DND-41 (cell line): ENCODE data around the gene CNIH1.
"Not testable (repeated sequence)": the region's sequence is repeated elsewhere in the genome, so short reads cannot be mapped to it uniquely, and the experiment has no call there.

Experiments used
- ATAC-seq: fragments of 200-7000 bp; cut with Tn5 transposase; 3 replicates; pipeline ENCODE4 v1.9.1; 2021; ENCODE audit warnings: low read depth; ENCODE audit not compliant: insufficient read depth
- DNase-seq: peaks from one replicate; pipeline ENCODE4 v3.0.0-alpha.2; 2020
- H2AFZ ChIP-seq: 2 replicates; pipeline ENCODE4 v1.6.0; 2012; ENCODE audit warnings: low read depth, low read length
- H3K27ac ChIP-seq: 2 replicates; pipeline ENCODE4 v1.5.1; 2012; ENCODE audit warnings: low read length, inconsistent platforms
- H3K27me3 ChIP-seq: fragments of 200-600 bp; sonication (generic); 2 replicates; pipeline ENCODE4 v1.6.0; 2012; ENCODE audit warnings: low read length, mild to moderate bottlenecking, inconsistent platforms; ENCODE audit not compliant: insufficient read depth, poor library complexity
- H3K36me3 ChIP-seq: 2 replicates; pipeline ENCODE4 v1.5.1; 2012; ENCODE audit warnings: low read length, inconsistent platforms; ENCODE audit not compliant: insufficient read depth
- H3K4me1 ChIP-seq: 2 replicates; pipeline ENCODE4 v1.5.1; 2012; ENCODE audit warnings: mild to moderate bottlenecking, low read length; ENCODE audit not compliant: insufficient read depth
- H3K4me2 ChIP-seq: 2 replicates; pipeline ENCODE4 v1.6.0; 2012; ENCODE audit warnings: mild to moderate bottlenecking, moderate library complexity, low read length, inconsistent platforms; ENCODE audit not compliant: insufficient read depth
- H3K4me3 ChIP-seq, 2 experiments: fragments of 200-600 bp in 1 of 2; shearing (Covaris generic) in 1 of 2; 2 replicates each; pipeline ENCODE4 v1.5.1; 2012 to 2016; ENCODE audit warnings: inconsistent platforms in 2 of 2, low read length in 2 of 2, mild to moderate bottlenecking in 2 of 2, low read depth in 1 of 2, moderate library complexity in 1 of 2
- H3K79me2 ChIP-seq: 2 replicates; pipeline ENCODE4 v1.6.0; 2012; ENCODE audit warnings: low read length, inconsistent platforms; ENCODE audit not compliant: insufficient read depth
- H3K9ac ChIP-seq: 2 replicates; pipeline ENCODE4 v1.6.0; 2012; ENCODE audit warnings: low read depth, mild to moderate bottlenecking, inconsistent platforms, low read length, moderate library complexity
- H3K9me3 ChIP-seq: 2 replicates; pipeline ENCODE4 v1.5.1; 2012; ENCODE audit warnings: low read length, moderate library complexity, mild to moderate bottlenecking, inconsistent platforms; ENCODE audit not compliant: insufficient read depth, severe bottlenecking
- H4K20me1 ChIP-seq: 2 replicates; pipeline ENCODE4 v1.6.0; 2012; ENCODE audit warnings: low read length; ENCODE audit not compliant: insufficient read depth
- CTCF ChIP-seq: IDR thresholded peaks from 2 replicates; pipeline ENCODE4 v1.5.1; 2012; ENCODE audit warnings: borderline replicate concordance, low read length, moderate library complexity, mild to moderate bottlenecking; ENCODE audit not compliant: poor library complexity, severe bottlenecking; ENCODE audit errors: extremely low read depth
- EZH2 ChIP-seq: IDR thresholded peaks from 3 replicates; pipeline ENCODE4 v1.6.1; 2012; ENCODE audit warnings: borderline replicate concordance, low read depth, mild to moderate bottlenecking, moderate library complexity, low read length, inconsistent platforms; ENCODE audit not compliant: severe bottlenecking

CNIH1 gene

GRCh38 chr14:54385556-54385955, 55.6 kb downstream of the CNIH1 start:
- Histone ChIP-seq H4K20me1 (no peaks in the 10 kb centered on the region), H3K27me3 (no peaks in the 10 kb centered on the region), H3K9me3 (no peaks in the 10 kb centered on the region), H3K9ac (no peak overlapping the region), H3K4me2 (no peak overlapping the region), H3K4me1 (no peaks in the 10 kb centered on the region), H3K36me3 (no peaks in the 10 kb centered on the region), H3K79me2 (no peaks in the 10 kb centered on the region), H2AFZ (no peak overlapping the region), H3K27ac (no peak overlapping the region), H3K4me3 (no peak overlapping the region)
- no peak for TF ChIP-seq CTCF
- TF ChIP-seq EZH2, result no peak
- ATAC-seq (no peak), DNase-seq (no peak)

- ATAC-seq (no peak), DNase-seq (no peak)
- Histone ChIP-seq H3K4me2 (no peak overlapping the region), H3K9me3 (no peaks in the 10 kb centered on the region), H3K27me3 (no peaks in the 10 kb centered on the region), H3K9ac (no peak overlapping the region), H3K27ac (no peak overlapping the region), H3K36me3 (no peaks in the 10 kb centered on the region), H3K79me2 (no peaks in the 10 kb centered on the region), H4K20me1 (no peaks in the 10 kb centered on the region), H3K4me1 (no peaks in the 10 kb centered on the region), H3K4me3 (no peak overlapping the region), H2AFZ (no peak overlapping the region)
- TF ChIP-seq CTCF (no peak), EZH2 (no peak)
Measured at GRCh38 chr14:54383835-54384234, 57.3 kb downstream of the CNIH1 start.

GRCh38 chr14:54381821-54382220, 59.4 kb downstream of the CNIH1 start:
- Histone ChIP-seq H3K9ac (no peak overlapping the region), H3K4me3 (no peak overlapping the region), H3K79me2 (no peaks in the 10 kb centered on the region), H4K20me1 (no peaks in the 10 kb centered on the region), H3K27ac (no peak overlapping the region), H3K4me2 (no peak overlapping the region), H3K27me3 (no peaks in the 10 kb centered on the region), H2AFZ (no peak overlapping the region), H3K9me3 (no peaks in the 10 kb centered on the region), H3K4me1 (no peaks in the 10 kb centered on the region), H3K36me3 (no peaks in the 10 kb centered on the region)
- DNase-seq, result no peak
- ATAC-seq, result no peak
- no peak for TF ChIP-seq EZH2
- TF ChIP-seq CTCF, result no peak

- H3K4me2 ChIP-seq, H3K4me3 ChIP-seq: not testable (repeated sequence)
Measured at GRCh38 chr14:54380558-54380957, 60.6 kb downstream of the CNIH1 start.

GRCh38 chr14:54378893-54379292, 62.3 kb downstream of the CNIH1 start:
- not testable (repeated sequence) for H3K79me2 ChIP-seq, ATAC-seq, H3K27ac ChIP-seq, H3K4me1 ChIP-seq, DNase-seq, H3K27me3 ChIP-seq, H3K36me3 ChIP-seq, H3K9me3 ChIP-seq, H3K4me3 ChIP-seq, H2AFZ ChIP-seq, H3K4me2 ChIP-seq, H4K20me1 ChIP-seq, H3K9ac ChIP-seq

More at GRCh38 chr14:54380558-54380957, 60.6 kb downstream of the CNIH1 start:
- not testable (repeated sequence) for H4K20me1 ChIP-seq, H3K36me3 ChIP-seq, ATAC-seq, H3K4me1 ChIP-seq, H3K9ac ChIP-seq, H3K27me3 ChIP-seq, DNase-seq, H3K79me2 ChIP-seq, H3K9me3 ChIP-seq, H3K27ac ChIP-seq, H2AFZ ChIP-seq
